Activated CD4-positive, alpha-beta T cell treated with anti-CD3 and anti-CD28 coated beads, Interleukin-2, amount 50 U/mL, for 24 hours (primary cell): Measurements from ENCODE around the gene PLIN4.
"Not testable (repeated sequence)": the region's sequence is repeated elsewhere in the genome, so short reads cannot be mapped to it uniquely, and the experiment has no call there.

Experiments used
- DNase-seq, 2 donors: peaks; one replicate each; pipeline ENCODE4 v3.0.0-alpha.2; 2020; ENCODE audit warnings: low read depth in 1 of 2, low spot score in 1 of 2

Gene PLIN4

GRCh38 chr19:4547303-4548237 lies 29.3 kb upstream of the PLIN4 start:
- DNase-seq: no peak

GRCh38 chr19:4543842-4544647 lies 25.8 kb upstream of the PLIN4 start:
- DNase-seq: no peak

- no peak for DNase-seq
Observed at GRCh38 chr19:4542896-4543841, 24.9 kb upstream of the PLIN4 start.

GRCh38 chr19:4541806-4542145 lies 23.5 kb upstream of the PLIN4 start:
- DNase-seq: not testable (repeated sequence)

GRCh38 chr19:4541114-4541805 lies 23.0 kb upstream of the PLIN4 start:
- no peak for DNase-seq

- no peak for DNase-seq
Observed at GRCh38 chr19:4539693-4540581, 21.7 kb upstream of the PLIN4 start, which contains the start of gene LRG1. Gene LRG1 (minus strand): TSS chr19:4540036. CDS start chr19:4540013, 23 bp downstream.

- no peak for DNase-seq
Observed at GRCh38 chr19:4539169-4539692, 20.9 kb upstream of the PLIN4 start.

- DNase-seq: no peak
Observed at GRCh38 chr19:4538601-4538954, 20.3 kb upstream of the PLIN4 start.

- DNase-seq: no peak
Observed at GRCh38 chr19:4537953-4538600, 19.8 kb upstream of the PLIN4 start.

- no peak for DNase-seq
Observed at GRCh38 chr19:4536798-4537197, 18.5 kb upstream of the PLIN4 start.

- peak in 1 of 2 donors; percentile 17 for DNase-seq
Observed at GRCh38 chr19:4534836-4535658, 16.8 kb upstream of the PLIN4 start, which contains the start of gene PLIN5. Gene PLIN5 (minus strand): TSS chr19:4535224. CDS start chr19:4534074, 1,150 bp downstream.

GRCh38 chr19:4533835-4534424 lies 15.6 kb upstream of the PLIN4 start:
- no peak for DNase-seq

- no peak for DNase-seq
Observed at GRCh38 chr19:4533334-4533733, 15.0 kb upstream of the PLIN4 start.

- DNase-seq: no peak
Observed at GRCh38 chr19:4531562-4532165, 13.4 kb upstream of the PLIN4 start.

GRCh38 chr19:4529924-4530522 lies 11.7 kb upstream of the PLIN4 start:
- DNase-seq: no peak

GRCh38 chr19:4528843-4529242 lies 10.6 kb upstream of the PLIN4 start:
- DNase-seq: no peak
